Hindlimb muscle (tissue), 1 donor: ENCODE data around the gene KCNK3. TPM values are rescaled to one million over a fixed set of nuclear protein-coding genes. Genes with fewer than 3 reads are reported as not detected.

ENCODE experiments used
- DNase-seq: peaks from one replicate; pipeline ENCODE4 v3.0.0-alpha.2; 2013
- polyA plus RNA-seq: library from polyadenylated mRNA; unstranded; fragments of 120-200 nt; gene quantifications from one replicate; pipeline ENCODE4 v1.2.1, GENCODE V29; 2013; ENCODE audit not compliant: insufficient read length

Gene KCNK3
- polyA plus RNA-seq, 1 donor = 1.5 TPM

DNA sequence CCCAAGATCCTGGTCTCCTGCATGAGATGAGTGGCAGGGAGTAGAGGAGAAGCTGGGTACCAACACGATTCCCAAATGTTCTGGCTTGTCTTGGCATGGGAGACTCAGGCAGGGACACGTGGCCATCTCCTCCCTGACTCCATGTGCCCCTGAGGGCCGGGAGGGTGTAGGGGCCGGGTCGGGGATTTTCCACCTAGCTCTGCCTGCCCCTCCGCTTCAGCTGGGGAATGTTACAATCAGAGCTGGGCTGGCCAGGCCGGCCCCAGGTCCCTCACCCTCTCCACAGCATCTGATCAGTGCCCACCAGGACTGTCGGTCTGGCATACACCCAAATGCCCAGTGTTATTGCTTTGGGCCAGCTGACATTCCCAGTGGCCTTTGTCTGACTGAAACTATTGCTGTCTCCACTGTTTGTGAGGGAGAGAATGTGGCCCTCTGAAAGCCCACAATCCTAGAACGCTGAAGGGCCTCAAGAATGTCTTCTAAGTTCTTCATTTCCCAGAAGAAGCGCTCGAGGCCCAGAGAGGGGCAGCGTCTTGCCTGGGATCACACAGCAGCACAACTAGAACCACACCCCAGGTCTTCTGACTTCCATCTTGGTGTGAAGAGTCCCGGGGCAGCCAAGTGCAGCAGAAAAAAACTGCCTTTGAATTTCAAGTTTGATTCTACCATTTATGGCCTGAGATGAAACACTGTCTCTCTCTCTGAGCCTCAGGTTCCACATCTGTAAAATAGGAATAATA is 23.2 kb downstream of the KCNK3 start:
- DNase-seq = no peak

- DNase-seq = no peak
These were observed 23.8 kb downstream of the KCNK3 start for GRCh38 chr2:26716340-26716739.

DNA sequence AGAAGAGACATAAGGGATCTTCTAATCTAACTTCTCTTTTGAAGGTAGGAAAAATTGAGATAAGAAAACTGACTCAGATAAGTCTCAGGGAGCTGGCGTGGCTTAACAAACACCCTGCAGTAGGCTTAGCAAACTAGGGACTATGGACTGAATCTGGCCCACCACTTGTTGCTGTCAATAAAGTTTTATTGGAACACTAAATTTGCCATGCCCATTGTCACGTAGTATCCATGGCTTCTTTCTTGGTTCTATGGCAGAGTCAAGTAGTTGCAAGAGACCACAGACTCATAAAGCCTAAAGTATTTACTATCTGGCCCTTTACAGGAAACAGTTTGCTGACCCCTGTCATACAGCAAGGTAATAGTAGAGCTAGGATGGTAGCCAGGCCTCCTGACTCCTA is 24.2 kb downstream of the KCNK3 start:
- DNase-seq = no peak

DNA sequence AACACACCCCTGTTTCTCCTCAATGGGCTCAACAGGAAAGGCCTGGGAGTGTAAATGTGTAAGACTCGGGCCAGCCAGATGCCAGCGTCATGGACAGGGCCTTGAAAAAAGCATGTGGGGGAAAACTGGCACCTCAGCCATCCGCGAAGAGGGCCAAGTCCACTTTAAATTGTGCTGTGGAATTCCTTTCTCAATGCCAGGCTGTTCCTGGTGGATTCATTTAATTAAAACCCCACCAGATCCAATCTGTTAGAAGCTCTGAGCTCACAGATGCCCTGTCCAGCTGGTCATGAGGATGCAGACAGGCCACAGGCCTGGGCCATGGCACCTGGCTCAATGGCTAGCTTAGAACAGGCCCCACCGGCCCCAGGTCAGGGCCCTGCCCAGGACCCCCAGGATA is 24.8 kb downstream of the KCNK3 start:
- no peak for DNase-seq

DNA sequence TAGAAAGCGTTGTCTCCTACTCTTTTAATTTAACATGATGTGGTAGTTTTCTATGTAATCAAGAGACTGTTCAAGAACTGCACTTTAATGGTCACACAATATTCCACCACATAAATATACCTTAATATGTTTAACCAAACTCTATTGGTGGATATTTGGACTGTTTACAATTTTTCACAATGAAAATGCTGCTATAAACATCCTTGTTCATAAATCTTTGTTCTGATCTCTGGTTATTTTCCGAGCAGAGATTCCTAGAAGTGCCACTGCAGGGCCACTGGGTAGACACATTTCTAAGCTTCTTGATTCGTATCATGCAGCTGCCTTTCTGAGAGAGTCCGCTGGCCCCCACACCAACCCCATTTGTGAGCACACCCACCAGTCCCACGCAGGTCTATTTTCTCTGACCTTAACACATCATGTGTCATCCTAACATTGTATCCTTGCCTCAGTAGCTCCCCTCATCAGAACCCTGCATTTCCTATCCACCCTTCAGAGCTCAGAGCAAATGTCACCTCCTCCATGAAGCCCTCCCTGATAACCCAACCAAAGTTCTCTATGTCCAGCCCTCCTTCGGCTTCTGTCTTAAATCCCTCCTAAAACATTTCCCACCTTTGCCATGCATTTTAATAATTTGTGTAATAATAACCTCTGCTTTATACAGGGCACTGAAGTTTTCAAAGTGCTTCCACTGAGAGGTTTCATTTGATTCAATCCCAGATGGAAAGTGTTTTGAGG is 26.6 kb downstream of the KCNK3 start:
- DNase-seq = no peak

DNA sequence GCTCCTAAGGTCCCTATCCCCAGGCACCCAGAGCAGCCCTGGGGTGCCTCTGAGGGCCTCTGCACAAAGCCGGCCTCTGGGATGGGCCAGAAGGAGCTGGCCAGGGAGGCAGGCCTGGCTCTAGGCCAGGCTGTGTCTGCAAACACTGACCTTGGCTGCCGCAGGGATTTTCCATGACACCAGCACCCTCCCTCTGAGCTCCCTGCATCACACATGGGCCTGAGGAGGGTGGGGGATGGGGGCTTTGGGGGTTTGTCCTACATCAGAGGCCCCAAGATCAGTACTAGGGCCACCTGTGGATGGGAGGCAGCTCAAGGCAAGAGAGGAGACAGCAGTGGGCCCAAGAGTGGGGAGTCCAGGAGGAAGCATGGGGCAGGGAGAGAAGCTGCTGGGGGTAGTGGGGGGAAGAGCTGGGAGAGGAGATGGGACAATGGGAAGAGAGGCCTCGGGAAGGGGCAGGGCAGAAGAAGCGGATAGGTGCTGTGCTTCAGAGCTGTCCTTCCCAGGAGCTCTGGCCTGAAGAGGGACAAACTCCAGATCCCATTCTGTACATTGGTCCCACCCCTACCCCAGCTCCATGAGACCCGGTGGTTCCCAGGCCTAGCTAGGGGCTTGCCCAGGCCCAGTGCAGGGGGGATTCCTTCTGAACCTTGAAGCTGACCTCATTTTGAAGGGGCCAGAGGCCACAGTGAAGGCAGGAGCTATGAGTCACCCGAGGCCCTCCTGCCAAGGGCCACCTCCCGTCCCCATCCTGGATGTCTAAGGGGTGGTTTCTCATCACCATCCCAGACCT is 28.0 kb downstream of the KCNK3 start:
- DNase-seq = peak; percentile 72

GRCh38 chr2:26721115-26722032 is 28.9 kb downstream of the KCNK3 start:
- DNase-seq = no peak

DNA sequence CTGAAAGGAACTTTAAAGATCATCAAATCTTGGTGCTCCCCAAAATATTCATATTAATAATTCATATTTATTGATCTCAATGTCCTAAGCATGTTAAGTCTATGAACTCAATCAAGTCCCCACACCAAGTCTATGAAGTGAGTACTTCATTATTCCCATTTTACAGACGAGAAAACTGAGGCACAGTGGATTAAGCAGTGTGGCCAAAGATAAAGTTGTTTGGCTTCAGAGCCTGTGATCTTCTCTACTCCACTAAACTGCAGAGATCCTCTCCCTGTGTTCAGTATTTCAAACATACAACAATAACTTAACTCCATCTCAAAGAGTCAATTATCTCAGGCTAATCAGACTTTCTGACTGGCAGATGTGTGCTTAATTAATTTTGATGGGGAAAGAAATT is 29.8 kb downstream of the KCNK3 start:
- no peak for DNase-seq

DNA sequence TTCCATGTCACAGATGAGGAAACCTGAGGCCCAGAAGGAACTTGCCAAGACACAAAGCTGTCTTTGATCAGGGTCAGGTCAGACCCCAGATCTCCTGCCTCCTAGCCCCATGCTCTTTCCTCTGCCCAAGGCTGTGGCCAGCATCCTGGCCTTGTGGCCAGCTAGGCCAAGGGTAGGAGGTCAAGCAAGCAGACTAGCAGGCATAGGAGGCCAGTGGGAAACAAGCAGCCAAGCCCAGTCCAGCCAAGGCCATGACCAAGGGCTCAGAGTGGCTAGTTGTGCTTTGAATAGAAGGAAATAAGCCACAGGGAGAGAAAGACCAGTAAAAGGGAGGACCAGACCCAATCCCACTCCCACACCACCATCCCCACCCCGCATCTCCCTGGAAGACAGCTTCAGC is 30.4 kb downstream of the KCNK3 start:
- DNase-seq = no peak

GRCh38 chr2:26723475-26723874 is 31.0 kb downstream of the KCNK3 start:
- no peak for DNase-seq

GRCh38 chr2:26723991-26724750 is 31.6 kb downstream of the KCNK3 start:
- DNase-seq = no peak

- no peak for DNase-seq
These were observed 32.4 kb downstream of the KCNK3 start for GRCh38 chr2:26724784-26725520.

- DNase-seq = peak; percentile 23
These were observed 32.9 kb downstream of the KCNK3 start for GRCh38 chr2:26725521-26725820.

- DNase-seq = no peak
These were observed 33.7 kb downstream of the KCNK3 start for GRCh38 chr2:26726228-26726627.

GRCh38 chr2:26727641-26728561 is 35.4 kb downstream of the KCNK3 start:
- no peak for DNase-seq

GRCh38 chr2:26729311-26729710 is 36.8 kb downstream of the KCNK3 start:
- DNase-seq = no peak

DNA sequence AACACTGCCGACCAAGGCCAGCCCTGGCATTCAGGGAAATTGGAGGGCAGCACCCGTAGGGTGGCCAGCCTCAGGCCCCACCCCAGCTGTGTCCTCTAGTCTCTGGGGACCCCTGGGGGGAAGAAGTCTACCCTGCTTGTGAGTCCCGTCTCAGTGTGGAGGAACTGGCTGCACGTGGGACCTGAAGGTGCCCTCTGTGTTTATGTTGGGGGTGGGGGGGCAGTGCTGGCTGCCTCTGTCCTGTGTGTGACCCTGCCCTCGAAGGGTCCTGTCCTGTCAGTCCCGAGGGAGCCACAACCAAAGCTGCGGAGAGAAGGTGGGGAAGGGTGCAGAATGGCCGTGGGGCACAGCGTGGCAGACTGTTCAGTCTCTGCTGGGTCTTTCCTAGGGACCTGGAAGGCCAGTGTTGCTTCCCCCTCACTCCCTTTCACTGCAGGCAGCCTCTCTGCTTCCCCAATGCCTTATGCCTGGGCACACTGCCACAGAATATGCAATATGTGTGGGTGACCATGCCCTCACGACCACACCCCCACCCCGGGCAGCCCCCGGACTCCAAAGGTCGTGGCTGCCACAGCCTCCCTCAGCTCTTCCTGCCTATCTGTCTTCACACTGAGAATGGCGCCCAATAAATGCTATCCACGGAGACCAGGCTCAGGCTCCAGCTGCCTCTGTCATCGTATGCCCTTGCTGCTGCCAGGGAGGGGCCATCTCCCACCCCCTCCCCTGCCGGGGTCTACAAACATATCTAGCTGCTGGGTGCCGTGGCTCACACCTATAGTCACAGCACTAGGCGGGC is 38.2 kb downstream of the KCNK3 start:
- no peak for DNase-seq

GRCh38 chr2:26731714-26732113 is 39.2 kb downstream of the KCNK3 start:
- no peak for DNase-seq

GRCh38 chr2:26732446-26732845 is 39.9 kb downstream of the KCNK3 start:
- no peak for DNase-seq
